OCI-LY7 (cell line): ENCODE results near the gene DPH1. TPM values are rescaled to one million over a fixed set of nuclear protein-coding genes. Genes with fewer than 3 reads are reported as not detected.
A peak's percentile ranks its signal among the peaks of the same experiment; 100 is the strongest.

Source experiments
- BruUV-seq: library from RNA; stranded (reverse); fragments of 400-500 nt; replicated peaks from 2 replicates; lab custom pipeline; 2021; lab: Mats Ljungman, UMichigan
- CTCF ChIA-PET: fragments of 300-600 bp; sonication (Branson Sonifier 250); formaldehyde crosslinking; loops from one replicate; lab custom pipeline; 2022; ENCODE audit warnings: antibody characterized with exemption; ENCODE audit not compliant: unreplicated experiment; lab: Charles Lee
- POLR2A ChIA-PET: fragments of 300-600 bp; sonication (Branson Sonifier 250); formaldehyde crosslinking; loops from one replicate; lab custom pipeline; 2022; ENCODE audit warnings: antibody characterized with exemption; lab: Charles Lee
- DNase-seq: peaks from one replicate; pipeline ENCODE4 v3.0.0-alpha.2; 2015; ENCODE audit warnings: low spot score
- H2AFZ ChIP-seq: fragments of 200-600 bp; sonication (generic), shearing (Covaris generic); 2 replicates; pipeline ENCODE4 v1.6.1; 2014; ENCODE audit warnings: mild to moderate bottlenecking, antibody characterized with exemption, low read length, moderate library complexity
- H3K27ac ChIP-seq: fragments of 200-600 bp; sonication (generic); 2 replicates; pipeline ENCODE4 v1.5.1; 2014; ENCODE audit warnings: mixed run types, low read depth, mild to moderate bottlenecking, moderate library complexity, low read length, inconsistent platforms; ENCODE audit not compliant: poor library complexity, severe bottlenecking
- H3K36me3 ChIP-seq: fragments of 200-600 bp; sonication (generic); 2 replicates; pipeline ENCODE4 v1.6.1; 2014; ENCODE audit warnings: mild to moderate bottlenecking, antibody characterized with exemption, low read length, moderate library complexity, mixed read lengths; ENCODE audit not compliant: insufficient read depth
- H3K4me1 ChIP-seq: fragments of 200-600 bp; sonication (generic); 2 replicates; pipeline ENCODE4 v1.5.1; 2014; ENCODE audit warnings: mild to moderate bottlenecking, low read length; ENCODE audit not compliant: insufficient read depth, poor library complexity, severe bottlenecking
- H3K4me2 ChIP-seq: fragments of 200-600 bp; sonication (generic); 2 replicates; pipeline ENCODE4 v1.6.1; 2014; ENCODE audit warnings: mild to moderate bottlenecking, low read length
- H3K4me3 ChIP-seq: fragments of 200-600 bp; sonication (generic); 2 replicates; pipeline ENCODE4 v1.5.1; 2014; ENCODE audit warnings: mild to moderate bottlenecking, low read depth, low read length; ENCODE audit not compliant: poor library complexity, severe bottlenecking
- H3K79me2 ChIP-seq: fragments of 200-600 bp; sonication (generic); 2 replicates; pipeline ENCODE4 v1.6.1; 2016; ENCODE audit warnings: low read depth, mild to moderate bottlenecking, low read length, moderate library complexity, mixed read lengths; ENCODE audit not compliant: insufficient read depth
- H3K9me2 ChIP-seq: fragments of 200-600 bp; sonication (generic); 2 replicates; pipeline ENCODE4 v1.6.1; 2016; ENCODE audit warnings: mild to moderate bottlenecking, low read length, mixed read lengths; ENCODE audit not compliant: insufficient read depth
- H3K9me3 ChIP-seq: fragments of 200-600 bp; sonication (generic); 2 replicates; pipeline ENCODE4 v1.6.1; 2014; ENCODE audit warnings: mild to moderate bottlenecking, mixed run types, low read length, mixed read lengths
- H4K20me1 ChIP-seq: fragments of 200-600 bp; sonication (generic); 2 replicates; pipeline ENCODE4 v1.6.1; 2014; ENCODE audit warnings: mild to moderate bottlenecking, antibody characterized with exemption, low read length, moderate library complexity, mixed read lengths; ENCODE audit not compliant: insufficient read depth
- EZH2phosphoT487 ChIP-seq: fragments of 200-600 bp; sonication (generic); IDR thresholded peaks from 2 replicates; pipeline ENCODE4 v1.6.1; 2018; ENCODE audit warnings: low read depth, borderline replicate concordance, mild to moderate bottlenecking, mixed run types, antibody characterized with exemption, low read length, moderate library complexity, mixed read lengths
- intact Hi-C: fragments of 100-400 bp; cut with micrococcal nuclease; formaldehyde crosslinking; loops from one replicate; pipeline ENCODE4 v1.10.0; 2022; ENCODE audit not compliant: unreplicated experiment
- total RNA-seq, 2 experiments: library from RNA; depleted of rRNA in 1 of 2; stranded (reverse); fragments of >200 nt in 1 of 2; shearing (Covaris generic) in 1 of 2; gene quantifications; 2 replicates each; pipeline ENCODE4 v1.2.3, GENCODE V29; 2014 to 2022
- TF ChIP-seq, protein P1 (sequence below): fragments of 200-600 bp; sonication (generic); conservative IDR thresholded peaks from 2 replicates; pipeline ENCODE4 v1.5.1; 2014; ENCODE audit warnings: mild to moderate bottlenecking, antibody characterized with exemption, low read length, moderate library complexity, mixed read lengths

The DPH1 gene
- total RNA-seq, 2 experiments from 2014 or later, result 26.5 to 35.1 TPM

DNA sequence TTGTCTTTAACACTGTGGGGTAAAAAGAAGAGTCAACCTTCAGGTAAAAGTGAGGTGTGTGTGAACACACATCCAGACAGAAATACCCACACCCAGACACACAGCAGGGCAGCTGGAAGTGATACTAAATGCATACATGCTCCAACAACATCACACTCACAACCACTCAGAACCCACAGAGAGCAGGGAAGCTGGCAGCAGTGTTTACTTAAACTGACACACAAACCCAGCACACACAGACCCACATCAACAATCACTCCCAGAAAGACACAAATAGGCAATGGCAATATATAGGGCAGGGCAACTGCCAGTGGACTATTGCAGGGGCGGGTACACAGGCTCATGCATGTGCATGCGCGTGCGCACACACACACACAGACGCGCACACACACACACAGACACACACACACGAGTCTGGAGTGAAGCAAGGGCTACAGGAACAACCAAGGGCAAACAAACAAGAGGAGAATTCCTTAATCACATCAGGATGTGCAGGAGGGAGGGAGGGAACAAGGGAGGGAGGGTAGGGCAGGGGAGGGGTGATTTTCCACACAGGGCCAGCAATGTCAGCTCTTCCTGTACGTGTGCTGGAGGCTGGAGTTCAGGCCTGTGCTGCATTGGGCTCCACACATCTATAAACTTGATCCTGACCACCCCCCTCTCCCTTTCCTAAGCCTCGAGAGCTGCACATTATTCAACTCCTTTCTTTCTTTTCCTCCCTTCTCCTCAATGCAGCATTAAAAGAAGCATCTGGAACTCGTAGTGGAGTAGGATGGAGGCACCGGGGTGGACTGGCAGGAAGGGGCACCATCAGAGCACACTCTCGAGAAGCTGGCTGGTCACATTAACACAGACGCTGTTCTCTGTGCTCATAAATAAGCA, 55.1 kb downstream of the DPH1 start:
- Histone ChIP-seq H3K4me1 (peaks cover 41% of the 10 kb centered on the region), H3K4me2 (no peak overlapping the region), H3K9me2 (no peaks in the 10 kb centered on the region), H3K9me3 (no peaks in the 10 kb centered on the region), H4K20me1 (no peaks in the 10 kb centered on the region), H3K27ac (no peak overlapping the region), H3K79me2 (no peaks in the 10 kb centered on the region), H2AFZ (no peak overlapping the region), H3K4me3 (no peak overlapping the region), H3K36me3 (peaks cover 8% of the 10 kb centered on the region; the same call in 1 of the 2 replicates)
- no peak for DNase-seq
- ChIA-PET CTCF (no interaction called here), POLR2A (interaction anchor here (1.3 kb wide), 1 partner anchor 13 kb away, joined by 3 read pairs; no protein-coding TSS in a partner anchor)
- intact Hi-C loops, result no loop called here
- TF ChIP-seq, protein P1, sequence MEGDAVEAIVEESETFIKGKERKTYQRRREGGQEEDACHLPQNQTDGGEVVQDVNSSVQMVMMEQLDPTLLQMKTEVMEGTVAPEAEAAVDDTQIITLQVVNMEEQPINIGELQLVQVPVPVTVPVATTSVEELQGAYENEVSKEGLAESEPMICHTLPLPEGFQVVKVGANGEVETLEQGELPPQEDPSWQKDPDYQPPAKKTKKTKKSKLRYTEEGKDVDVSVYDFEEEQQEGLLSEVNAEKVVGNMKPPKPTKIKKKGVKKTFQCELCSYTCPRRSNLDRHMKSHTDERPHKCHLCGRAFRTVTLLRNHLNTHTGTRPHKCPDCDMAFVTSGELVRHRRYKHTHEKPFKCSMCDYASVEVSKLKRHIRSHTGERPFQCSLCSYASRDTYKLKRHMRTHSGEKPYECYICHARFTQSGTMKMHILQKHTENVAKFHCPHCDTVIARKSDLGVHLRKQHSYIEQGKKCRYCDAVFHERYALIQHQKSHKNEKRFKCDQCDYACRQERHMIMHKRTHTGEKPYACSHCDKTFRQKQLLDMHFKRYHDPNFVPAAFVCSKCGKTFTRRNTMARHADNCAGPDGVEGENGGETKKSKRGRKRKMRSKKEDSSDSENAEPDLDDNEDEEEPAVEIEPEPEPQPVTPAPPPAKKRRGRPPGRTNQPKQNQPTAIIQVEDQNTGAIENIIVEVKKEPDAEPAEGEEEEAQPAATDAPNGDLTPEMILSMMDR, result no peak
- no peak for TF ChIP-seq EZH2phosphoT487
- no TSS peak for BruUV-seq

DNA sequence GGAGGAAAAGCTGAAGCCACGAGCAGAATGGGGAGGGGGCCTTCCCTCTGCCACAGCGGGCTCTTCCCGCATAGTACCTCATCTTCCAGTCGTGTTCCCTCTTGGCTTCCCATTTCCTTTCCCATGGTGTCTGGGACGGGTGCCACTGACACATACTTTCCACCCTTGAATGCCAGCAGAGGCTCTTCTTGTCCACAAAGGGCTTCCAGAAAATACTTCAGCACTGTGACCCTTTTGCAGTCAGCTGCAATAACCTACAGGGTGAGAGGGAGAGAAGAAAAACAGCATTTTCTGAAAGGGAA, 55.6 kb downstream of the DPH1 start:
- no peaks in the 10 kb centered on the region for H3K79me2 ChIP-seq
- TF ChIP-seq, protein P1, result no peak
- no peak for TF ChIP-seq EZH2phosphoT487
- H3K4me2 ChIP-seq, result no peak overlapping the region
- no peak overlapping the region for H3K4me3 ChIP-seq
- no peak overlapping the region for H2AFZ ChIP-seq
- intact Hi-C loops, result no loop called here
- H3K27ac ChIP-seq, result no peak overlapping the region
- ChIA-PET POLR2A (interaction anchor here (1.3 kb wide), 1 partner anchor 14 kb away, joined by 3 read pairs; no protein-coding TSS in a partner anchor), CTCF (no interaction called here)
- peaks cover 47% of the 10 kb centered on the region for H3K4me1 ChIP-seq
- no peak for DNase-seq
- H3K9me2 ChIP-seq, result no peaks in the 10 kb centered on the region
- H3K9me3 ChIP-seq, result no peaks in the 10 kb centered on the region
- no peaks in the 10 kb centered on the region for H4K20me1 ChIP-seq
- peaks cover 8% of the 10 kb centered on the region; the same call in 1 of the 2 replicates for H3K36me3 ChIP-seq
- BruUV-seq, result no TSS peak

DNA sequence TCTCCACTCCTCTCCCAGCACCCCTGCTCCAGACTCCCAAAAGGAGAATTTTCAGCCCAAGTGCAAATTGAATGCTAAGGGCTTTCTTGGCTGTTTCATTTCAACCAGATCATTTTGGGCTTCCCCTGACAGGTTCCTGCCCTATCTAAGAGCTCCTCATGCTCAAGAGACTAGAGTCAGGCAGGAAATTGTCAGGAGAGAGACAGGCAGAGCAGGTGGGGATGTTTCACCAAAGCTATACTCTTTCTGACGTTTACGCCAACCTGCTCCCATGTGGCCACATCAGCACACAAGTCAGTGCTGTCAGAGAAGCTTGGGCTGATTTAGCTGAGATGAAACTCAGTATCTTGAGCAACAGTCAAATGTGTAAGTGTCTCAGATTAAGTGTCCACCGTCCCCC, 56.4 kb downstream of the DPH1 start:
- ChIA-PET POLR2A (interaction anchor here (0.6 to 1.3 kb wide), 2 partner anchors 15 to 403 kb away, joined by 3 read pairs; no protein-coding TSS in a partner anchor), CTCF (no interaction called here)
- Histone ChIP-seq H3K36me3 (peaks cover 2% of the 10 kb centered on the region; the same call in 1 of the 2 replicates), H4K20me1 (no peaks in the 10 kb centered on the region), H3K27ac (no peak overlapping the region), H3K9me3 (no peaks in the 10 kb centered on the region), H3K4me1 (peaks cover 54% of the 10 kb centered on the region), H3K79me2 (no peaks in the 10 kb centered on the region), H3K4me3 (no peak overlapping the region), H3K4me2 (no peak overlapping the region), H2AFZ (no peak overlapping the region), H3K9me2 (no peaks in the 10 kb centered on the region)
- intact Hi-C loops, result no loop called here
- BruUV-seq, result no TSS peak
- TF ChIP-seq EZH2phosphoT487, result no peak
- TF ChIP-seq, protein P1, result no peak
- peak; percentile 32 for DNase-seq
